Tibial artery (tissue), 4 donors: Measurements from ENCODE around the gene MAGI2.
"Not testable (repeated sequence)": the region's sequence is repeated elsewhere in the genome, so short reads cannot be mapped to it uniquely, and the experiment has no call there.

ENCODE experiments used
- DNase-seq, 2 donors: peaks; one replicate each; pipeline ENCODE4 v3.0.0-alpha.2; 2019
- H3K27ac ChIP-seq, 2 donors: fragments of 200-600 bp; sonication (generic) in 1 of 2; 1 replicate in 1 of 2; 2 replicates in 1 of 2; pipeline ENCODE4 v1.5.1; 2018 to 2019; ENCODE audit warnings: mild to moderate bottlenecking in 1 of 2
- H3K27me3 ChIP-seq, 2 donors: fragments of 200-600 bp; sonication (generic) in 1 of 2; one replicate each; pipeline versions ENCODE4 v1.5.1 to v1.6.0; 2016 to 2019
- H3K36me3 ChIP-seq, 3 donors: fragments of 200-600 bp; sonication (generic) in 2 of 3; one replicate each; pipeline ENCODE4 v1.5.1; 2016 to 2019; ENCODE audit warnings: mild to moderate bottlenecking in 2 of 3
- H3K4me1 ChIP-seq, 4 donors: fragments of 200-600 bp; sonication (generic) in 2 of 4; 1 replicate in 3 of 4; 2 replicates in 1 of 4; pipeline ENCODE4 v1.5.1; 2016 to 2019
- H3K4me3 ChIP-seq, 2 donors: fragments of 200-600 bp; sonication (generic) in 1 of 2; 1 replicate in 1 of 2; 2 replicates in 1 of 2; pipeline ENCODE4 v1.5.1; 2018 to 2019; ENCODE audit warnings: mild to moderate bottlenecking in 2 of 2
- H3K9me3 ChIP-seq, 3 donors: fragments of 200-600 bp; sonication (generic) in 1 of 3; one replicate each; pipeline ENCODE4 v1.5.1; 2016 to 2019
- intact Hi-C: fragments of 100-400 bp; cut with DNase I; formaldehyde crosslinking; loops from one replicate; pipeline ENCODE4 v1.15.0; 2023; ENCODE audit warnings: low total_unique reads
- TF ChIP-seq, protein P1 (sequence below), 2 experiments: fragments of 200-600 bp in 1 of 2; fragments of 450-650 bp in 1 of 2; IDR thresholded peaks; one replicate each; pipeline ENCODE4 v1.5.1; 2017 to 2019; ENCODE audit warnings: antibody characterized with exemption in 2 of 2, mild to moderate bottlenecking in 1 of 2, moderate library complexity in 1 of 2

Gene MAGI2

DNA sequence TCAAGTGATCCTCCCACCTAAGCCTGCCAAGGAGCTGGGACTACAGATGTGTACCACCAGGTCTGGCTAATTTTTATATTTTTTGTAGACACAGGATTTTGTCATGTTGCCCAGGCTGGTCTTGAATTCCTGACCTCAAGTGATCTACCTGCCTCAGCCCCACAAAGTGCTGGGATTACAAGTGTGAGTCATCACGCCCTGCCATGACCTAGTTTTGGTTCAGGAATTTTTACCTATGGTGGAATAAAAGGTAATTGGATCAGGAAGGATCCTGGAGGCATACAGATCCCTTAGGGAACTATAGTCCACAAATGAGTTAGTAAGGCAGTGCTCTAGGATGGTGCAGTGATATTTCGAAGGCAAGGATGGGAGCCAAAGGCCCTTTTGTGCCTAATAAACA, 937.0 kb downstream of the MAGI2 start:
- no peak overlapping the region for H3K4me3 ChIP-seq
- no peaks in the 10 kb centered on the region for H3K27me3 ChIP-seq
- intact Hi-C loops = no loop called here
- DNase-seq = no peak
- no peaks in the 10 kb centered on the region for H3K9me3 ChIP-seq
- H3K27ac ChIP-seq = no peak overlapping the region
- H3K4me1 ChIP-seq = no peaks in the 10 kb centered on the region
- no peaks in the 10 kb centered on the region for H3K36me3 ChIP-seq
- TF ChIP-seq, protein P1, sequence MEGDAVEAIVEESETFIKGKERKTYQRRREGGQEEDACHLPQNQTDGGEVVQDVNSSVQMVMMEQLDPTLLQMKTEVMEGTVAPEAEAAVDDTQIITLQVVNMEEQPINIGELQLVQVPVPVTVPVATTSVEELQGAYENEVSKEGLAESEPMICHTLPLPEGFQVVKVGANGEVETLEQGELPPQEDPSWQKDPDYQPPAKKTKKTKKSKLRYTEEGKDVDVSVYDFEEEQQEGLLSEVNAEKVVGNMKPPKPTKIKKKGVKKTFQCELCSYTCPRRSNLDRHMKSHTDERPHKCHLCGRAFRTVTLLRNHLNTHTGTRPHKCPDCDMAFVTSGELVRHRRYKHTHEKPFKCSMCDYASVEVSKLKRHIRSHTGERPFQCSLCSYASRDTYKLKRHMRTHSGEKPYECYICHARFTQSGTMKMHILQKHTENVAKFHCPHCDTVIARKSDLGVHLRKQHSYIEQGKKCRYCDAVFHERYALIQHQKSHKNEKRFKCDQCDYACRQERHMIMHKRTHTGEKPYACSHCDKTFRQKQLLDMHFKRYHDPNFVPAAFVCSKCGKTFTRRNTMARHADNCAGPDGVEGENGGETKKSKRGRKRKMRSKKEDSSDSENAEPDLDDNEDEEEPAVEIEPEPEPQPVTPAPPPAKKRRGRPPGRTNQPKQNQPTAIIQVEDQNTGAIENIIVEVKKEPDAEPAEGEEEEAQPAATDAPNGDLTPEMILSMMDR (IDR thresholded peaks at IDR 0.05) = no peak

DNA sequence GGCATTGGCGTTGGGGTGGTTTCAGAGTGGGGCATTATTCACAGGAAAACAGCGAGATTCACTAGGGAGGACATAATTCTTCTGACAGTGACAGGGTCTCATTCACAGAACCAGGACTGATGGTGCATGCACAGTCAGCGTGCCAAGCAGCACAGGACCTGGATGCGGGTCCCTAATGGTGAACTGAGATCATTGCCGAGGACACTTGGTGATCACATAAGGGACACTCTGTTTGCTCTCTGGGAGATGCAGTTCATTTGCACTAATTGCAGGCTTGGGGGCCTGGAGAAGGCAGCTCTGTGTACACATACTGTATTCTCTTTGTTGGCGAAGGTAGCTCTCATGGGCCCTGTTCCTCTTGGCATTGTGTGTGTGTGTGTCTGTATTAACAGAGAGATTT, 938.8 kb downstream of the MAGI2 start:
- no peaks in the 10 kb centered on the region for H3K4me1 ChIP-seq
- DNase-seq = no peak
- no peaks in the 10 kb centered on the region for H3K9me3 ChIP-seq
- TF ChIP-seq, protein P1 (IDR thresholded peaks at IDR 0.05) = no peak
- no peaks in the 10 kb centered on the region for H3K36me3 ChIP-seq
- intact Hi-C loops = no loop called here
- H3K4me3 ChIP-seq = no peak overlapping the region
- no peak overlapping the region for H3K27ac ChIP-seq
- H3K27me3 ChIP-seq = no peaks in the 10 kb centered on the region

DNA sequence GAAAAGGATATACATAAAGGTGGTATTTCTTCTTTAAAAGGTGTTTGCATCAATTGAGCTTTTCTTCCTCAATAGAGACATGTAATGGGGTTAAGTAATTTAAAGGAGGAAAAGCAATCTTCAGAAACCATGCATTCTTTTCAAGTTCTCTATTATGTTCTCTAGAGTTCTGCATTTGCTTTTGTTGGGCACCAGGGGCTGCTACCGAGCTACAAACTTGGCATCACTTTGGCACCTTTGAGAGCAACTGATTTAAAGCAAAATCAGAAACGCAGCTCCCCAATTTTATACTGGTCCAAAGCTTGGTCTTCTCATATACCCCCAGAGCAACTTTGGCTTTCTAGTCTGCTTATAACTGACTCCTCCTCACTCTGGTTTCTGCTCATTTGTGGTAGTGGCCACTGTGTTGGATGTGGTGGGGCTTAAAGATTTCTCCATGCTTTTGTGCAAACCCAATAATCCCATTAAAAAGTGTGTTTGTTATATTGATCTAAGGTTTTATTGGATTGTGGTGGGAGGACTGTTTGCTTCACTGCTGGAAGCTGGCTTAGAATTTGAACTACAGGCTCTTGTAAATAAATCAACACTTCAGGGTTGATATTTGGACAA, 942.8 kb downstream of the MAGI2 start:
- no peaks in the 10 kb centered on the region for H3K9me3 ChIP-seq
- DNase-seq = no peak
- H3K4me3 ChIP-seq = no peak overlapping the region
- peaks cover 0 to 4% (median 0%) of the 10 kb centered on the region in 4 donors for H3K4me1 ChIP-seq
- no peaks in the 10 kb centered on the region for H3K27me3 ChIP-seq
- H3K27ac ChIP-seq = no peak overlapping the region
- H3K36me3 ChIP-seq = no peaks in the 10 kb centered on the region
- TF ChIP-seq, protein P1 (IDR thresholded peaks at IDR 0.05) = peak; percentile 58 to 59
- intact Hi-C loops = no loop called here

GRCh38 chr7:78503301-78503700, 950.2 kb downstream of the MAGI2 start:
- H3K27me3 ChIP-seq, H3K4me3 ChIP-seq, H3K27ac ChIP-seq, DNase-seq, H3K9me3 ChIP-seq, intact Hi-C loops, H3K36me3 ChIP-seq, H3K4me1 ChIP-seq: not testable (repeated sequence)

- TF ChIP-seq, protein P1 (IDR thresholded peaks at IDR 0.05) = no peak
- no peak for DNase-seq
- H3K9me3 ChIP-seq = no peaks in the 10 kb centered on the region
- no peaks in the 10 kb centered on the region for H3K27me3 ChIP-seq
- H3K27ac ChIP-seq = no peak overlapping the region
- H3K36me3 ChIP-seq = no peaks in the 10 kb centered on the region
- intact Hi-C loops = no loop called here
- no peak overlapping the region for H3K4me3 ChIP-seq
- H3K4me1 ChIP-seq = peaks cover 0 to 2% (median 0%) of the 10 kb centered on the region in 4 donors
Measured at GRCh38 chr7:78501064-78501463, 952.4 kb downstream of the MAGI2 start.

DNA sequence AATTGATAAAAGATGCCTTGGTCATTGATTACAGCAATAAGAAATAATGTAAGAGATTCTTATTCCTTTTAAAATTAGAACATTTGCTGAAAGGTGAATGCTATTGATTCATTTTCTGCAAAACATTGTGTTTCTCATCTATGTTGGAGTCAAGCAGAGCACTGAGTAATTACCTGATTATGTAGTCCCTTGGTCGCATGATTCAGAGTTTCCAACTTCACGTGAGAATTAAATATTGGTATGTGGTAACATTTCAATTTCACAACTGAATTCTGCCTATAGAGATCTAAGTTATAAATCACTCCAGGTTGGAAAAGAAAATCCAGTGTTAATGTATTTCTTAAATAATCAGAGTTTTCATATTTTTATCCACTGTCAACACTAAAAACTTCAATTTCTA, 953.5 kb downstream of the MAGI2 start:
- no peaks in the 10 kb centered on the region for H3K4me1 ChIP-seq
- H3K36me3 ChIP-seq = no peaks in the 10 kb centered on the region
- H3K27me3 ChIP-seq = no peaks in the 10 kb centered on the region
- H3K27ac ChIP-seq = no peak overlapping the region
- no peak for DNase-seq
- intact Hi-C loops = no loop called here
- TF ChIP-seq, protein P1 (IDR thresholded peaks at IDR 0.05) = no peak
- H3K4me3 ChIP-seq = no peak overlapping the region
- no peaks in the 10 kb centered on the region for H3K9me3 ChIP-seq
